ENCODE measurements around the gene RTCB. TPM values are rescaled to one million over a fixed set of nuclear protein-coding genes. Genes with fewer than 3 reads are reported as not detected.
"Not testable (repeated sequence)": the region's sequence is repeated elsewhere in the genome, so short reads cannot be mapped to it uniquely, and the experiment has no call there.

The RTCB gene
- total RNA-seq, 1 donor from 2014 or later, result 119 TPM

DNA sequence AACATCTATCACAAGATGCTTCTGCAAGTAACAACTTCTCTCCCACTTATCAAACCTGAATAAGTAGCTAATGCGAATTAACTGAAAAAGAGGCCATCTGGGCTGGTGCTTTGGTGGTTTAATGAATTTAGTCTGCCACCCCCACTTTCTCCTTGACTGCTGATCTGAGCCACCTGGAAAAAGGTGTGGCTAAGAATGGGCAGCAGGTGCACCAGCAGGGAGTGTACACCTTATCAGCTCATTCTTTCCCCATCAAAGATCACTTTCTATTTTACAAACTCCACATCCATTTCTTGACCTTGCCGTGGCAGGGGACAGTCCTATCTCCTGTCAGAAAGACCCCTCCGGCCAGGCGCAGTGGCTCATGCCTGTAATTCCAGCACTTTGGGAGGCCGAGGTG lies 47.8 kb downstream of the RTCB start:
- TF ChIP-seq, protein P1, sequence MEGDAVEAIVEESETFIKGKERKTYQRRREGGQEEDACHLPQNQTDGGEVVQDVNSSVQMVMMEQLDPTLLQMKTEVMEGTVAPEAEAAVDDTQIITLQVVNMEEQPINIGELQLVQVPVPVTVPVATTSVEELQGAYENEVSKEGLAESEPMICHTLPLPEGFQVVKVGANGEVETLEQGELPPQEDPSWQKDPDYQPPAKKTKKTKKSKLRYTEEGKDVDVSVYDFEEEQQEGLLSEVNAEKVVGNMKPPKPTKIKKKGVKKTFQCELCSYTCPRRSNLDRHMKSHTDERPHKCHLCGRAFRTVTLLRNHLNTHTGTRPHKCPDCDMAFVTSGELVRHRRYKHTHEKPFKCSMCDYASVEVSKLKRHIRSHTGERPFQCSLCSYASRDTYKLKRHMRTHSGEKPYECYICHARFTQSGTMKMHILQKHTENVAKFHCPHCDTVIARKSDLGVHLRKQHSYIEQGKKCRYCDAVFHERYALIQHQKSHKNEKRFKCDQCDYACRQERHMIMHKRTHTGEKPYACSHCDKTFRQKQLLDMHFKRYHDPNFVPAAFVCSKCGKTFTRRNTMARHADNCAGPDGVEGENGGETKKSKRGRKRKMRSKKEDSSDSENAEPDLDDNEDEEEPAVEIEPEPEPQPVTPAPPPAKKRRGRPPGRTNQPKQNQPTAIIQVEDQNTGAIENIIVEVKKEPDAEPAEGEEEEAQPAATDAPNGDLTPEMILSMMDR (IDR thresholded peaks at IDR 0.05), result no peak
- CTCF ChIA-PET, result no interaction called here
- intact Hi-C loops (cut with micrococcal nuclease), result no loop called here
- POLR2A ChIA-PET, result no interaction called here
- DNase-seq, result no peak
- ATAC-seq (ENCODE audit: low read depth), result no peak
- Mint-ChIP-seq H3K27me3 (peaks cover 3% of the 10 kb centered on the region), H3K4me1 (no peaks in the 10 kb centered on the region), H3K9me3 (no peaks in the 10 kb centered on the region), H3K27ac (no peak overlapping the region), H3K4me3 (no peak overlapping the region), H3K36me3 (ENCODE audit: low read depth) (peaks cover 2% of the 10 kb centered on the region)

DNA sequence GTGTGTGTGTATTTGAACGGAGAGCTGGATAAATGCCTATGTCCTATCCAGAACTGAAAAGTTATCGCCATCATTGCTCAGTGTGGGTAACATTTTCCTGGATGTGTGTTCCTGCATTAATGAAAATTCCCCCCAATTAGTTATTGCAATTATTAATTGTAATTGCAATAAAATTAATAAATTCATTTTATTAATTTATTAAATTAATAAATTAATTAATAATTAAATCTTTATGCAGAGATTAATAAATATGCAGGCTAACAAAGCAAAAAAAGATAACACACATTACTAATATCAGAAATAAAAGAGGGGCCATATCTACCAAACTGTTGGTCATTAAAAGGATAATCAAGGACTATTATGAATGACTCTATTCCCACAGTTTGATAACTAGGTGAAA lies 50.8 kb downstream of the RTCB start:
- Mint-ChIP-seq H3K4me1 (no peaks in the 10 kb centered on the region), H3K36me3 (ENCODE audit: low read depth) (peaks cover 2% of the 10 kb centered on the region), H3K27ac (no peak overlapping the region), H3K27me3 (peaks cover 3% of the 10 kb centered on the region), H3K4me3 (no peak overlapping the region), H3K9me3 (no peaks in the 10 kb centered on the region)
- no peak for ATAC-seq (ENCODE audit: low read depth)
- intact Hi-C loops (cut with micrococcal nuclease), result no loop called here
- ChIA-PET CTCF (no interaction called here), POLR2A (no interaction called here)
- TF ChIP-seq, protein P1 (IDR thresholded peaks at IDR 0.05), result no peak
- no peak for DNase-seq

DNA sequence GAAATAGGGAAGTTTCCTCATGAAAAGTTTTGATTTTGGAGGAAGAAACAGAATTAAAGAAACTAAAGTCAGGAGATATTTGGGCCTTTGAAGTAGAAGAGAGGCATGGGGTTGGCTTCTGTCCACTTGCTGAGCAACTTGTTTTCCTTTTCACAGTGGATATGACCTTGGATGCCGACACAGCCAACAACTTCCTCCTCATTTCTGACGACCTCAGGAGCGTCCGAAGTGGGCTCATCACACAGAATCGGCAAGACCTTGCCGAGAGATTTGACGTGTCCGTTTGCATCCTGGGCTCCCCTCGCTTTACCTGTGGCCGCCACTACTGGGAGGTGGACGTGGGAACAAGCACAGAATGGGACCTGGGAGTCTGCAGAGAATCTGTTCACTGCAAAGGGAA lies 52.0 kb downstream of the RTCB start:
- H3K36me3 Mint-ChIP-seq (ENCODE audit: low read depth); CTCF ChIA-PET; H3K4me3 Mint-ChIP-seq; H3K9me3 Mint-ChIP-seq; ATAC-seq (ENCODE audit: low read depth); H3K27me3 Mint-ChIP-seq; H3K27ac Mint-ChIP-seq; POLR2A ChIA-PET; DNase-seq; H3K4me1 Mint-ChIP-seq; intact Hi-C loops (cut with micrococcal nuclease): not testable (repeated sequence)

DNA sequence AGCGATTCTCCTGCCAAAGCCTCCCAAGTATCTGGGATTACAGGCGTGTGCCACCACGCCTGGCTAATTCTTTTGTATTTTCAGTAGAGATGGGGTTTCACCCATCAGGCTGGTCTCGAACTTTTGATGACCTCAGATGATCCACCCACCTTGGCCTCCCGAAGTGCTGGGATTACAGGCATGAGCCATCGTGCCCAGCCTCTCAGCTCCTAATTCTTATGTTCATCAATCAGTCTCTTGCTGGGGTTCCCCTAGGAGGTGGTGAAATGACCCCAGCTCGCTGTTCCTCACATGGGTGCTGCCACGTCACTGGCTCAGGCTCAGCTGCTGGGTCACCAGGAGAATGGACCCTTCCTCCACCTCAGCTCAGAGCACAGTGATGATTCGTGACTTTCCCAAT lies 54.5 kb downstream of the RTCB start, which contains the start of gene RFPL3:
RFPL3 (plus strand) TSS at position 301 of the 400 bp plus-strand sequence. CDS start 205 bp downstream, outside the sequence.
- DNase-seq; intact Hi-C loops (cut with micrococcal nuclease); H3K36me3 Mint-ChIP-seq (ENCODE audit: low read depth); H3K27me3 Mint-ChIP-seq; H3K9me3 Mint-ChIP-seq; H3K4me3 Mint-ChIP-seq; H3K27ac Mint-ChIP-seq; H3K4me1 Mint-ChIP-seq; CTCF ChIA-PET; POLR2A ChIA-PET; ATAC-seq (ENCODE audit: low read depth): not testable (repeated sequence)

DNA sequence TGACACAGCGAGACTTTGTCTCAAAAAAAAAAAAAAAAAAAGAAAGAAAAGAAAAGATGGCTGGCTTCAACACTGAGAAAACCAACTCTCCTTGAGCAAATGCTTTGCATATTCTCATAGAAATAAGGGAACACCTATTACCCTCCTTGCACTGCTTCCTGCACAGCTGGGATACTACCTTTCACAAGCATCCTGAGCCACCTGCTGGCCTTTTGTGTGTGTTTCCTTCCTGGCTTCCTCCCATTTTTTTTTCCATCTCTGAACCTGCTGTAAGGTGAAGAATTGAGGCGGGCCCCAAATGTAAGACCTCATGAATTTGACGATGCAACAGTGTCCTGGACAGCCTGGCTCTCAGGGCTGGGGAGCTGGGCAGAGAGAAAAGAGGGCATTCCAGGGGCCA lies 56.3 kb downstream of the RTCB start:
- H3K4me3 Mint-ChIP-seq, result no peak overlapping the region
- peaks cover 2% of the 10 kb centered on the region for H3K36me3 Mint-ChIP-seq (ENCODE audit: low read depth)
- no peaks in the 10 kb centered on the region for H3K27me3 Mint-ChIP-seq
- ATAC-seq (ENCODE audit: low read depth), result no peak
- ChIA-PET POLR2A (no interaction called here), CTCF (no interaction called here)
- TF ChIP-seq, protein P1 (IDR thresholded peaks at IDR 0.05), result no peak
- DNase-seq, result no peak
- H3K27ac Mint-ChIP-seq, result no peak overlapping the region
- no peaks in the 10 kb centered on the region for H3K4me1 Mint-ChIP-seq
- H3K9me3 Mint-ChIP-seq, result peaks cover 4% of the 10 kb centered on the region
- intact Hi-C loops (cut with micrococcal nuclease), result no loop called here

DNA sequence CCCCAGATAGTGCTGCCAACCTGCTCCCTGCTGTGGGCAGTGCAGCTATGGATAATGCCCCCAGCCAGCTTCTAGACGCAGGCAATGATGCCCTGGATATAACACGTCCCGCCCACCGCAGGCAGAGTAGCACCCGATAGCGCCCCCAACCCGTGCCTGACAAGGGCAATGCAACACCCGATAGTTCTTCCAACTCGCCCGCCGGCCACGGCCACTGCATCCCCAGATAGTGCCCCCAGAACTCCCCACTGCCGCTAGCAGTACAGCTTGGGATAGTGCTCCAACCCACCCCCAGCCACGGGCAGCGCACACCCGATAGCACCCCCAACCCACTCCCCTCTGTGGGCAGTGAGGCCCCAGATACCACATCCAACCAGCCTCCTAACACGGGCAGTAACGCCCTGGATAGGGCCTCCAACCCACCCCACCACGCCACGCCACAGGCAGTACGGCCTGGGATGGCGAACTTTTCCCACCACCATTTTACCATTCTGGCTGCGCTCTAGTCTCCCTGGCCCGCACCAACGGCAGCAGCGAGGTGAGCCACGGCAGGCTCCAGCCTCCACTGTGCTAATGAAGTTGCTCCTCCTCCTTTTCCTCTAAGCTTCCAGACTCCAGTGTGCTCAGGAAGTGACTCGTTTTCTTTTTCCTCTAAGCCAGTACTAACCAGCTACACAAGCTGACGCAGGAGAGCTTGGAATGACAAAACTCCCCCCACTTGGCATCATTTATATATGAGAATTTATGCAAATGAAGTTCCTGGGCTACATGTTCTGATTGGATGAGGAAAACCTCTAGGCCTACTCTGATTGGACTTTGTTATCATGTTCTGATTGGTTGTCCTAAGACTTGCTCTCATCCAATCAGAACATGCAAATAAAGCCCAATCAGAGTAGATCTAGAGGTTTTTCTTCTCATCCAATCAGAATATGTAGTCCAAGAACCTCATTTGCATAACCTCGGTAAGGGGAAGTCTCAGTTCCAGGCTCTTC lies 57.4 kb downstream of the RTCB start:
- Mint-ChIP-seq H3K4me3 (no peak overlapping the region), H3K36me3 (ENCODE audit: low read depth) (no peaks in the 10 kb centered on the region), H3K27ac (no peak overlapping the region), H3K9me3 (peaks cover 4% of the 10 kb centered on the region), H3K4me1 (no peaks in the 10 kb centered on the region), H3K27me3 (no peaks in the 10 kb centered on the region)
- intact Hi-C loops (cut with micrococcal nuclease), result no loop called here
- TF ChIP-seq, protein P1 (IDR thresholded peaks at IDR 0.05), result no peak
- ChIA-PET CTCF (no interaction called here), POLR2A (no interaction called here)
- DNase-seq (no peak), ATAC-seq (ENCODE audit: low read depth) (no peak)

All from activated B cell treated with CpG ODN at 0.5 μM for 24 hours (primary cell).